Uterus (tissue), 4 donors: ENCODE measurements around the gene HCRTR1. TPM values are rescaled to one million over a fixed set of nuclear protein-coding genes. Genes with fewer than 3 reads are reported as not detected.
A peak's percentile ranks its signal among the peaks of the same experiment; 100 is the strongest.

Source experiments
- DNase-seq, 2 donors: peaks; one replicate each; pipeline ENCODE4 v3.0.0-alpha.2; 2019 to 2020
- H3K27ac ChIP-seq, 2 donors: fragments of 200-600 bp; sonication (generic); 1 replicate in 1 of 2; 2 replicates in 1 of 2; pipeline ENCODE4 v1.5.1; 2016 to 2018
- H3K27me3 ChIP-seq, 2 donors: fragments of 200-600 bp; sonication (generic); one replicate each; pipeline ENCODE4 v1.5.1; 2018 to 2019; ENCODE audit warnings: control low read depth in 1 of 2
- H3K36me3 ChIP-seq, 2 donors: fragments of 200-600 bp; sonication (generic); one replicate each; pipeline ENCODE4 v1.5.1; 2019; ENCODE audit warnings: control low read depth in 1 of 2
- H3K4me1 ChIP-seq, 2 donors: fragments of 200-600 bp; sonication (generic); one replicate each; pipeline ENCODE4 v1.5.1; 2018 to 2019; ENCODE audit warnings: control low read depth in 1 of 2
- H3K4me3 ChIP-seq, 2 donors: fragments of 200-600 bp; sonication (generic); 1 replicate in 1 of 2; 2 replicates in 1 of 2; pipeline ENCODE4 v1.5.1; 2018 to 2019; ENCODE audit warnings: mild to moderate bottlenecking in 1 of 2
- H3K9me3 ChIP-seq, 2 donors: fragments of 200-600 bp; sonication (generic); one replicate each; pipeline ENCODE4 v1.5.1; 2019; ENCODE audit warnings: control low read depth in 1 of 2
- POLR2A ChIP-seq, 2 donors: fragments of 450-650 bp; IDR thresholded peaks; one replicate each; pipeline ENCODE4 v1.6.1; 2016; ENCODE audit warnings: antibody characterized with exemption in 2 of 2, mild to moderate bottlenecking in 1 of 2, moderate library complexity in 1 of 2
- intact Hi-C: fragments of 100-400 bp; cut with DNase I; formaldehyde crosslinking; loops from one replicate; pipeline ENCODE4 v1.15.1; 2023; ENCODE audit warnings: low total_unique reads
- total RNA-seq, 4 donors: library from RNA; depleted of rRNA in 3 of 4; stranded (reverse); fragments of >200 nt in 3 of 4; gene quantifications; one replicate each; pipeline versions ENCODE4 v1.1.0 to v1.2.4, GENCODE V29; 2014 to 2023
- TF ChIP-seq, protein P1 (sequence below), 4 experiments: fragments of 200-600 bp in 2 of 4; fragments of 450-650 bp in 2 of 4; sonication (generic) in 2 of 4; IDR thresholded peaks; one replicate each; pipeline ENCODE4 v1.5.1; 2016 to 2019; ENCODE audit warnings: antibody characterized with exemption in 4 of 4, mild to moderate bottlenecking in 2 of 4, moderate library complexity in 1 of 4
- donor health status: DM: yes; HTN: yes; CAD: no.

HCRTR1 gene
- total RNA-seq, 4 donors from 2014 or later: not detected

DNA sequence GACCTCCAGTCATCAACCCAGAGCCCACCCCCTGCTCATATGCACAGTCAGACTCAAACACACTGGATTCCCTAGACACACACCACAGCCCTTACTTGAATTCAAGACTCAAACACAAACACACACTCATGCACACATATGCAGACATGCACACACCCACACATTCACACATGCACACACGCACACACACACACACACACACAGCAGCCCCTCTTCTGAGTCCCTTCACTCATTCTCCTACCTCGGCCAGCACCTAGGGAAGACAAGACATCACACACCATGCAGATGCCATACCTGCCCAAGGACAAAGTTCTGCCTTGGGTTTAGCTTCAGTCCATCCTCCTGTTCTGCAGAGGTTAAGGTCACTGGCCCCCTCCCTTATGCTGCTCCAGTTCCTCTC lies 1.6 kb upstream of the HCRTR1 start:
- Histone ChIP-seq H3K4me3 (no peak overlapping the region), H3K9me3 (no peaks in the 10 kb centered on the region), H3K27me3 (no peaks in the 10 kb centered on the region), H3K4me1 (no peaks in the 10 kb centered on the region), H3K27ac (no peak overlapping the region), H3K36me3 (no peaks in the 10 kb centered on the region)
- TF ChIP-seq POLR2A (IDR thresholded peaks at IDR 0.05): no peak
- TF ChIP-seq, protein P1, sequence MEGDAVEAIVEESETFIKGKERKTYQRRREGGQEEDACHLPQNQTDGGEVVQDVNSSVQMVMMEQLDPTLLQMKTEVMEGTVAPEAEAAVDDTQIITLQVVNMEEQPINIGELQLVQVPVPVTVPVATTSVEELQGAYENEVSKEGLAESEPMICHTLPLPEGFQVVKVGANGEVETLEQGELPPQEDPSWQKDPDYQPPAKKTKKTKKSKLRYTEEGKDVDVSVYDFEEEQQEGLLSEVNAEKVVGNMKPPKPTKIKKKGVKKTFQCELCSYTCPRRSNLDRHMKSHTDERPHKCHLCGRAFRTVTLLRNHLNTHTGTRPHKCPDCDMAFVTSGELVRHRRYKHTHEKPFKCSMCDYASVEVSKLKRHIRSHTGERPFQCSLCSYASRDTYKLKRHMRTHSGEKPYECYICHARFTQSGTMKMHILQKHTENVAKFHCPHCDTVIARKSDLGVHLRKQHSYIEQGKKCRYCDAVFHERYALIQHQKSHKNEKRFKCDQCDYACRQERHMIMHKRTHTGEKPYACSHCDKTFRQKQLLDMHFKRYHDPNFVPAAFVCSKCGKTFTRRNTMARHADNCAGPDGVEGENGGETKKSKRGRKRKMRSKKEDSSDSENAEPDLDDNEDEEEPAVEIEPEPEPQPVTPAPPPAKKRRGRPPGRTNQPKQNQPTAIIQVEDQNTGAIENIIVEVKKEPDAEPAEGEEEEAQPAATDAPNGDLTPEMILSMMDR (IDR thresholded peaks at IDR 0.05): no peak
- intact Hi-C loops: no loop called here
- no peak for DNase-seq

DNA sequence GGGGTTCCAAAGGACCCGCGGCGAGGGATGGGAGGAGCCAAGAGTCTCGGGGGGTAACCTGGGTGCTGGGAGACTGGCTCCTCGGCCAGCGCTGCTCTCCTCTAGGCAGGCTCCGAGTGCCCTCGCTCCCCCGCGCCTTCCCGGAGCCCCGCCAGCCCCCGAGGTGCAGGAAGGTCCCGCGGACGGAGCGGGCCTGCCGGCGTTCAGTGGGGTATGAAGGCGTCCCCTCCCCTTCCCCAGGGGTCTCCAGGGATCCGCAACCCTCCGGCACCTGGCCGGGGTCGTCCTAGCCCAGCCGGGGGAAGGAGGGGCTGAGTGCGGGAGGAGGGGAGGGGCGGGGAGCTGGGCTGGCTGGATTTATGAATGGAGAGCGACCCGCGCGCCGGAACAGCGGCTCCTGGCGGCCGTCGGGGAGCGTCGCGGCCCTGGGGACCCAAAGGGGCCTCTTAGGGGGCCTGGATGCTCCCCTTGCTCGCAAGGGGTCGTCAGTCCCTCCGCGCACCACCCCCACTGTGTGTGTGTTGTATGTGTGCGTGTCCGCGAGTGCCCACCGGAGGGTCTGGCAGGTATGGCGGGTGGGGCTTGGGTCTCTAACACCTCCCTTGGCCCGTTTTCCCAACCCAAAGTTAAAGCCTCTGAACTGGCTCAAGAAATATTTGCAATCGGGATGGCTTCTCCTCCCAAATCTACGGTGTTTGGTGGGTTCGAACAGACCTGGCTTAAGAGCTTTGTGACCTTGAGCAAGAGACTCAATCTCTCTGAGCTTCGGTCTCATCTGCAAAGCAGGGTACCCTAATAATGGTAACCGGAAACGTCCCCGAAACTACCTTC lies 642 bp downstream of the HCRTR1 start:
- peak overlapping the region; percentile 35 to 48 for H3K4me3 ChIP-seq
- H3K27ac ChIP-seq: no peak overlapping the region
- no peaks in the 10 kb centered on the region for H3K9me3 ChIP-seq
- H3K27me3 ChIP-seq: no peaks in the 10 kb centered on the region
- intact Hi-C loops: no loop called here
- TF ChIP-seq, protein P1 (IDR thresholded peaks at IDR 0.05): peak; percentile 61 to 82 (median 68)
- no peak for TF ChIP-seq POLR2A (IDR thresholded peaks at IDR 0.05)
- H3K4me1 ChIP-seq: no peaks in the 10 kb centered on the region
- H3K36me3 ChIP-seq: no peaks in the 10 kb centered on the region
- DNase-seq: peak in 1 of 2 donors; percentile 35

DNA sequence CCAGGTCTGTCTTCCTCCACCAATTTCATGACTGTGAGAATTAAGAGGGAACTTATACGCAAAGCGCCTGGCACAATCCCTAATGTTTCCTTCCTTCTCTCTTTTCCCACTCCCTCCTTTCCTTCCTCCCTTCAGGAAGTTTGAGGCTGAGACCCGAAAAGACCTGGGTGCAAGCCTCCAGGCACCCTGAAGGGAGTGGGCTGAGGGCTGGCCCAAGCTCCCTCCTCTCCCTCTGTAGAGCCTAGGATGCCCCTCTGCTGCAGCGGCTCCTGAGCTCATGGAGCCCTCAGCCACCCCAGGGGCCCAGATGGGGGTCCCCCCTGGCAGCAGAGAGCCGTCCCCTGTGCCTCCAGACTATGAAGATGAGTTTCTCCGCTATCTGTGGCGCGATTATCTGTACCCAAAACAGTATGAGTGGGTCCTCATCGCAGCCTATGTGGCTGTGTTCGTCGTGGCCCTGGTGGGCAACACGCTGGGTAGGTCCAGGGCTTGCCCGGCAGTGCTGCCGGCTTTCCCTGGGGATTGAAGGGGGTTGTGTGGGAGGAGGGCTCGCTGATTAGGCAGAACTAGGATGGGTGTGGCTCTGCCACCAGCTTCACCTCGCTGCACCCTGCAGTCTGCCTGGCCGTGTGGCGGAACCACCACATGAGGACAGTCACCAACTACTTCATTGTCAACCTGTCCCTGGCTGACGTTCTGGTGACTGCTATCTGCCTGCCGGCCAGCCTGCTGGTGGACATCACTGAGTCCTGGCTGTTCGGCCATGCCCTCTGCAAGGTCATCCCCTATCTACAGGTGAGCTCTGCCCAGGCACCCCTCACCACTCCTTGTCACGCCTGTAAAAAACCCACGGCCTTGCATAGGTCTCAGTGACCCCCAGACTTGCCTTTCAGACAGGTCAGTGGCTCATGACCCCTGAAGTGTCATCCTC lies 1.7 kb downstream of the HCRTR1 start:
- no peaks in the 10 kb centered on the region for H3K36me3 ChIP-seq

DNA sequence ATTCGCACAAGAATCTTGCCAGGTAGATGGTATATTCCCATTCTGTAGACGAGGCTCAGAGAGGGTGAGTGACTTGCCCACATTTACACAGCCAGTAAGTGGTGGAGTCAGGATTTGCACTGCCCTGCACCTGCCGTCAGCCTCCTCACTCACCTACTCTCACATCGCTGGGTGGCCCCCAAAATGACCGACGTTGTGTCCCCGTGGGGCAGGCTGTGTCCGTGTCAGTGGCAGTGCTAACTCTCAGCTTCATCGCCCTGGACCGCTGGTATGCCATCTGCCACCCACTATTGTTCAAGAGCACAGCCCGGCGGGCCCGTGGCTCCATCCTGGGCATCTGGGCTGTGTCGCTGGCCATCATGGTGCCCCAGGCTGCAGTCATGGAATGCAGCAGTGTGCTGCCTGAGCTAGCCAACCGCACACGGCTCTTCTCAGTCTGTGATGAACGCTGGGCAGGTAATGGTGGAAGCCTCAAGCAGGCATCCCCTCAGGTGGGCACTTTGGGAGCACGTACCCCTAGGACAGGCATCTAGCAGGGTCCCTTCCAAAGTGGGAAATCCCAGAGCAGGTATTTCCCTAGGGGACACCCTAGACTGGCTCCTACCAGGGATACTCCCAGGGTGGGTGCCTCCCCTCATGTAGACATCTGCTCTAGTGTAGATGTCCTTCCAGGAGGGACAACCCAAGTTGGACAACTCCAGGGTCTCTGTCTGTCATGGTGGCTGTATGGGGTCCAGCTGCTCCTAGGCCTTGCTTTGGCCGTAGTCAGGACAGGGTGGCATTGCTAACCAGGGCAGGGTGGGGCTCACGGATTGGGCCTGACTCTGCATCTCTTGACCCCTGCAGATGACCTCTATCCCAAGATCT lies 3.4 kb downstream of the HCRTR1 start:
- Histone ChIP-seq H3K36me3 (no peaks in the 10 kb centered on the region), H3K4me3 (no peak overlapping the region), H3K9me3 (no peaks in the 10 kb centered on the region), H3K27ac (no peak overlapping the region), H3K27me3 (no peaks in the 10 kb centered on the region), H3K4me1 (no peaks in the 10 kb centered on the region)
- TF ChIP-seq, protein P1 (IDR thresholded peaks at IDR 0.05): no peak
- DNase-seq: no peak
- intact Hi-C loops: no loop called here

More for the DNA sequence above, 1.7 kb downstream of the HCRTR1 start:
- DNase-seq: no peak
- intact Hi-C loops: no loop called here
- Histone ChIP-seq H3K27me3 (no peaks in the 10 kb centered on the region), H3K4me3 (no peak overlapping the region), H3K9me3 (no peaks in the 10 kb centered on the region), H3K4me1 (no peaks in the 10 kb centered on the region), H3K27ac (no peak overlapping the region)
- TF ChIP-seq, protein P1 (IDR thresholded peaks at IDR 0.05): no peak
- TF ChIP-seq POLR2A (IDR thresholded peaks at IDR 0.05): no peak
